Endothelial cell of umbilical vein (primary cell): ENCODE measurements around the gene ABCA8. TPM values are rescaled to one million over a fixed set of nuclear protein-coding genes. Genes with fewer than 3 reads are reported as not detected.

Experiments used
- BruUV-seq: library from RNA; stranded (reverse); fragments of 400-500 nt; replicated peaks from 2 replicates; lab custom pipeline; 2021; lab: Mats Ljungman, UMichigan
- CTCF ChIA-PET: fragments of 300-600, 350-600 bp; sonication (Branson Sonifier 250); formaldehyde crosslinking; loops from one replicate; lab custom pipeline; 2021; ENCODE audit warnings: antibody characterized with exemption, inconsistent platforms; lab: Charles Lee
- POLR2A ChIA-PET: fragments of 300-600, 350-600 bp; sonication (Branson Sonifier 250); formaldehyde crosslinking; loops from one replicate; lab custom pipeline; 2021; ENCODE audit warnings: antibody characterized with exemption, inconsistent platforms; lab: Charles Lee
- DNase-seq: peaks from one replicate; pipeline ENCODE4 v3.0.0-alpha.2; 2011; ENCODE audit warnings: low read depth, low spot score
- FAIRE-seq: peaks from 2 replicates; lab custom pipeline; 2011; peaks lifted over from hg19 to GRCh38; lab: Jason Lieb, UNC
- H2AFZ ChIP-seq: 2 replicates; pipeline ENCODE4 v1.6.0; 2012; ENCODE audit warnings: low read depth, low read length, control low read depth, inconsistent platforms
- H3K27ac ChIP-seq: 2 replicates; pipeline ENCODE4 v1.5.1; 2011; ENCODE audit warnings: low read depth, mild to moderate bottlenecking, control low read depth, low read length, moderate library complexity; ENCODE audit not compliant: insufficient read depth
- H3K27me3 ChIP-seq, 2 experiments: 2 replicates each; pipeline versions ENCODE4 v1.6.0 to v1.6.1; 2011; ENCODE audit warnings: low read length in 2 of 2, mixed read lengths in 1 of 2; ENCODE audit not compliant: control insufficient read depth in 2 of 2, insufficient read depth in 2 of 2
- H3K36me3 ChIP-seq, 2 experiments: 2 replicates in 1 of 2; 3 replicates in 1 of 2; pipeline ENCODE4 v1.5.1; 2011; ENCODE audit warnings: low read length in 2 of 2, mild to moderate bottlenecking in 1 of 2, moderate library complexity in 1 of 2; ENCODE audit not compliant: control insufficient read depth in 2 of 2, insufficient read depth in 2 of 2; ENCODE audit errors: extremely low read depth in 1 of 2
- H3K4me1 ChIP-seq: 3 replicates; pipeline ENCODE4 v1.5.1; 2011; ENCODE audit warnings: mild to moderate bottlenecking, low read length; ENCODE audit not compliant: control insufficient read depth, insufficient read depth; ENCODE audit errors: extremely low read depth
- H3K4me2 ChIP-seq: 2 replicates; pipeline ENCODE4 v1.6.1; 2011; ENCODE audit warnings: low read length, control low read depth, mixed read lengths; ENCODE audit not compliant: insufficient read depth
- H3K4me3 ChIP-seq, 3 experiments: fragments of 200-600 bp in 1 of 3; sonication (generic), shearing (Covaris generic) in 1 of 3; replicated peaks in 1 of 3; 2 replicates each; pipeline ENCODE4 v1.5.1; 2011 to 2016; ENCODE audit warnings: control low read depth in 3 of 3, low read length in 3 of 3, mild to moderate bottlenecking in 2 of 3, inconsistent platforms in 1 of 3, low read depth in 1 of 3, moderate library complexity in 1 of 3; ENCODE audit not compliant: insufficient read depth in 1 of 3
- H3K79me2 ChIP-seq: 2 replicates; pipeline ENCODE4 v1.6.0; 2012; ENCODE audit warnings: low read length, inconsistent platforms; ENCODE audit not compliant: control insufficient read depth, insufficient read depth
- H3K9ac ChIP-seq: replicated peaks from 2 replicates; pipeline ENCODE3; 2011; ENCODE audit warnings: low read length, control low read depth; ENCODE audit not compliant: insufficient read depth; ENCODE audit errors: extremely low read depth
- H3K9me1 ChIP-seq: replicated peaks from 3 replicates; pipeline ENCODE4 v1.6.0; 2011; ENCODE audit warnings: mild to moderate bottlenecking, low read length; ENCODE audit not compliant: control insufficient read depth, insufficient read depth; ENCODE audit errors: extremely low read depth
- H3K9me3 ChIP-seq: replicated peaks from 2 replicates; pipeline ENCODE4 v1.5.1; 2012; ENCODE audit warnings: low read length, inconsistent platforms; ENCODE audit not compliant: control insufficient read depth, insufficient read depth
- H4K20me1 ChIP-seq: replicated peaks from 2 replicates; pipeline ENCODE3; 2011; ENCODE audit warnings: mild to moderate bottlenecking, low read length; ENCODE audit not compliant: control insufficient read depth, insufficient read depth; ENCODE audit errors: extremely low read depth
- CTCF ChIP-seq, 2 donors: IDR thresholded peaks; 1 replicate in 1 of 2; 2 replicates in 1 of 2; pipeline ENCODE4 v1.5.1; 2011; ENCODE audit warnings: low read length in 2 of 2, mild to moderate bottlenecking in 2 of 2, moderate library complexity in 2 of 2, control low read depth in 1 of 2, inconsistent platforms in 1 of 2, low read depth in 1 of 2; ENCODE audit not compliant: insufficient read depth in 1 of 2; ENCODE audit errors: extremely low read depth in 1 of 2
- EZH2 ChIP-seq: IDR thresholded peaks from 2 replicates; pipeline ENCODE4 v1.6.1; 2012; ENCODE audit warnings: borderline replicate concordance, low read depth, mild to moderate bottlenecking, moderate library complexity, low read length, inconsistent platforms; ENCODE audit not compliant: severe bottlenecking
- FOS ChIP-seq: IDR thresholded peaks from 2 replicates; pipeline ENCODE4 v1.6.1; 2011; ENCODE audit warnings: mild to moderate bottlenecking, low read length, moderate library complexity, borderline replicate concordance; ENCODE audit not compliant: insufficient read depth
- GATA2 ChIP-seq: IDR thresholded peaks from 2 replicates; pipeline ENCODE4 v1.7.0; 2011; ENCODE audit warnings: low read depth, mild to moderate bottlenecking, moderate library complexity, mixed read lengths, low read length; ENCODE audit not compliant: insufficient read length, insufficient read depth
- JUN ChIP-seq: IDR thresholded peaks from 2 replicates; pipeline ENCODE4 v1.6.1; 2011; ENCODE audit warnings: borderline replicate concordance, low read depth; ENCODE audit not compliant: insufficient read length, insufficient read depth
- MAX ChIP-seq: IDR thresholded peaks from 2 replicates; pipeline ENCODE4 v1.6.1; 2011; ENCODE audit not compliant: insufficient read depth, insufficient read length
- MYC ChIP-seq: IDR thresholded peaks from one replicate; pipeline ENCODE4 v1.6.1; 2011; ENCODE audit warnings: mild to moderate bottlenecking, low read depth, low read length
- POLR2A ChIP-seq: IDR thresholded peaks from 2 replicates; pipeline ENCODE4 v1.6.1; 2012; ENCODE audit warnings: low read depth, mild to moderate bottlenecking, control low read depth, low read length
- POLR2AphosphoS5 ChIP-seq: IDR thresholded peaks from 2 replicates; pipeline ENCODE4 v1.6.1; 2012; ENCODE audit warnings: low read depth, mild to moderate bottlenecking, control low read depth, low read length, moderate library complexity; ENCODE audit not compliant: insufficient read depth
- dilution Hi-C: fragments of 300-500 bp; cut with MboI; formaldehyde crosslinking; loops from one replicate; pipeline ENCODE4 v1.15.0; 2019; ENCODE audit warnings: low sequenced_read_pairs; ENCODE audit not compliant: extremely low pct_ligation_motif_present
- intact Hi-C: fragments of 100-400 bp; cut with micrococcal nuclease; formaldehyde crosslinking; loops from one replicate; pipeline ENCODE4 v1.10.0; 2022
- polyA plus RNA-seq, 4 experiments: library from polyadenylated mRNA; depleted of rRNA in 3 of 4; stranded (reverse) in 3 of 4; unstranded in 1 of 4; fragments of >200 nt; gene quantifications; 2 replicates each; pipeline versions ENCODE4 v1.2.1 to v1.2.3, GENCODE V29; 2011 to 2012; ENCODE audit warnings: missing spikeins in 1 of 4
- total RNA-seq: library from RNA; stranded (reverse); gene quantifications from 2 replicates; pipeline ENCODE4 v1.2.3, GENCODE V29; 2021

Gene ABCA8
- total and polyA plus RNA-seq, 2 donors (not counting 3 experiments of a cell fraction or from before 2014, with no cell fraction given) = 0.99 to 1.7 TPM

DNA sequence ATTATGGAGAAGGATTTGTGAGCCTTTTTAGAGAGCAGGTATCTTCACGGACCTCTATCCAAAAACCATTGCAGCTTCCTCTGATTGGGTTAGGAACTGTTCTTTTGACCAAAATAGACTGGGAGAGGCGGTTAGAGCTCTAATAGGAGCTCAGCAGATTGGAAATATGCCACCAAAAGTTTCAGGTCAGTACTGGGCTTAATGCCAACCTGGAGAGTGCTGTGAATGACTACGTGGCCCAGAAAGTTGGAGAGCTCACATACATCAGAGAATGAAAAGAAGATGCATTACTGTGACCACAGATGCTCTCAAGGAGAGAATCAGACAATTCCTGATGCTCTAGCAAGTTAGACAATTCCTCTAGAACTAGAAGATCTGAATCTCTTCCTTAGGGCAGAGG is 86.5 kb downstream of the ABCA8 start:
- Histone ChIP-seq H3K9me3 (no peaks in the 10 kb centered on the region), H4K20me1 (no peaks in the 10 kb centered on the region), H3K4me1 (no peaks in the 10 kb centered on the region), H3K4me2 (no peak overlapping the region), H3K4me3 (no peak overlapping the region), H3K27me3 (no peaks in the 10 kb centered on the region), H3K36me3 (no peaks in the 10 kb centered on the region), H3K27ac (no peak overlapping the region), H2AFZ (no peak overlapping the region), H3K9me1 (no peaks in the 10 kb centered on the region), H3K9ac (no peak overlapping the region), H3K79me2 (no peaks in the 10 kb centered on the region)
- FAIRE-seq = no peak
- no peak for TF ChIP-seq MYC
- BruUV-seq = no TSS peak
- dilution Hi-C loops = no loop called here
- intact Hi-C loops = loop anchor here (10.0 kb wide), 1 partner anchor 74 kb away; no protein-coding TSS in a partner anchor
- ChIA-PET CTCF (interaction anchor here (0.9 to 2.9 kb wide), 2 partner anchors 13 to 74 kb away, joined by 3 to 9 read pairs; no protein-coding TSS in a partner anchor), POLR2A (no interaction called here)
- DNase-seq = peak; percentile 50

DNA sequence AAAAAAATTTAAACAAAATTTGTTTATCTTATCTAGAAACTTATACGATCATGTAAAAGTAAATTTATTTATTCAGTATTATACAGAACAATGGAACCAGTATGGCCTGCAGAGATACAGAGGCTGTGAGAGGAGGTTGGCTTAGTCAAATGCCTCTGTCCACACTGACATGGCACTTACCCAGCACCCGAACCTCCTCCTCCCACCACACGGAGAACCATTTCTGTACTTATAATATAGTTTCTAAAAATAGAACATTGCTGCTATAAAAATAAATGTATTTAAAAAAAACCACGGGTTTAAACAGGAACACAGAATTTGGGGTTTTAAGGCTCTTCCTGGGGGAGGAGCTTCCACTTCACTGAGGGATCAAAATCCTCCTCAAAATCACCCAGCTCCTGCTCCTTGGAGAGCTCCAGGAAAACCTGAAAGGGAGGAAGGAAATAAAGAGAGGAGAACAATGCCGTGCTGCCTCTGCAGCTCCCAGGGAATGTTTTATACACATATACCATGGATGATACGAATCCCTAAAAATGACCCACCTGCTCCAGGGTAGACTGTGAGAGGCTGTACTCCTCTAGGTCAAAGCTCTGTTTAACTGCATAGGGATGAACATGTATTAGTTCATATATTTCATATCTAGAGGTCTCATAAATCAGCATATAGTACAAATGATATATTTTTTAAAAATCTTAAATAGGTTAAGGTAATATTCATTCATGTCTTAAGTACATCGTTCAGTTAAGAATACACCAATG is 87.3 kb downstream of the ABCA8 start:
- no peaks in the 10 kb centered on the region for H3K9me3 ChIP-seq
- H3K4me3 ChIP-seq = no peak overlapping the region
- no peaks in the 10 kb centered on the region for H3K36me3 ChIP-seq
- TF ChIP-seq POLR2AphosphoS5 = no peak
- no peak for TF ChIP-seq MYC
- no peak for TF ChIP-seq FOS
- TF ChIP-seq CTCF (IDR thresholded peaks at IDR 0.05; ENCODE audit: extremely low read depth in 1 of 2, insufficient read depth in 1 of 2, low read depth in 1 of 2, low read length in 2 of 2) = no peak
- TF ChIP-seq EZH2 = no peak
- TF ChIP-seq JUN = no peak
- no peak for TF ChIP-seq POLR2A
- no peak for TF ChIP-seq GATA2
- TF ChIP-seq MAX = no peak
- no peak overlapping the region for H3K9ac ChIP-seq
- H2AFZ ChIP-seq = no peak overlapping the region
- FAIRE-seq (no peak), DNase-seq (peak; percentile 24)
- CTCF ChIA-PET = interaction anchor here (0.8 to 2.9 kb wide), 3 partner anchors 12 to 96 kb away, joined by 3 to 9 read pairs (median 3); no protein-coding TSS in a partner anchor
- no peaks in the 10 kb centered on the region for H4K20me1 ChIP-seq
- dilution Hi-C loops = no loop called here
- no peaks in the 10 kb centered on the region for H3K9me1 ChIP-seq
- H3K27me3 ChIP-seq = no peaks in the 10 kb centered on the region
- POLR2A ChIA-PET = no interaction called here
- intact Hi-C loops = loop anchor here (10.0 kb wide), 1 partner anchor 73 kb away; no protein-coding TSS in a partner anchor
- no peak overlapping the region for H3K27ac ChIP-seq
- BruUV-seq = no TSS peak
- no peak overlapping the region for H3K4me2 ChIP-seq
- H3K79me2 ChIP-seq = no peaks in the 10 kb centered on the region
- H3K4me1 ChIP-seq = no peaks in the 10 kb centered on the region
